RWPE1 (cell line): ENCODE data around the gene POR.
A peak's percentile ranks its signal among the peaks of the same experiment; 100 is the strongest.

Experiments used
- CTCF ChIA-PET: fragments of 350-600 bp; sonication (Branson Sonifier 250); formaldehyde crosslinking; extraction: SDS; loops from one replicate; lab custom pipeline; 2021; lab: Yijun Ruan, JAX
- POLR2A ChIA-PET: fragments of 400-600 bp; formaldehyde crosslinking; extraction: SDS; loops from one replicate; lab custom pipeline; 2020; ENCODE audit warnings: antibody characterized with exemption; ENCODE audit not compliant: low non-redundant PET; lab: Yijun Ruan, JAX
- DNase-seq: peaks from one replicate; pipeline ENCODE4 v3.0.0; 2012; ENCODE audit warnings: low spot score
- H3K27ac ChIP-seq: fragments of 450-650 bp; 2 replicates; pipeline ENCODE4 v1.5.1; 2017
- CTCF ChIP-seq: fragments of 450-650 bp; conservative IDR thresholded peaks from 2 replicates; pipeline ENCODE4 v1.5.1; 2017; ENCODE audit warnings: low read depth, mild to moderate bottlenecking

POR gene

GRCh38 chr7:75979759-75980429 is 64.9 kb downstream of the POR start:
- no peak for TF ChIP-seq CTCF
- ChIA-PET CTCF (no interaction called here), POLR2A (no interaction called here)
- H3K27ac ChIP-seq: peak overlapping the region; percentile 61
- no peak for DNase-seq

GRCh38 chr7:75980430-75981202 is 65.7 kb downstream of the POR start:
- no peak for DNase-seq
- no peak for TF ChIP-seq CTCF
- CTCF ChIA-PET: interaction anchor here (0.6 kb wide), 1 partner anchor 68 kb away, joined by 5 read pairs; no protein-coding TSS in a partner anchor
- peak overlapping the region; percentile 61 for H3K27ac ChIP-seq
- POLR2A ChIA-PET: no interaction called here

GRCh38 chr7:75981203-75981452 is 66.2 kb downstream of the POR start:
- no peak for DNase-seq
- H3K27ac ChIP-seq: peak overlapping the region; percentile 61; the same call in 1 of the 2 replicates
- POLR2A ChIA-PET: no interaction called here
- no peak for TF ChIP-seq CTCF
- CTCF ChIA-PET: interaction anchor here (0.6 kb wide), 1 partner anchor 69 kb away, joined by 5 read pairs; no protein-coding TSS in a partner anchor

GRCh38 chr7:75981453-75982305 is 66.7 kb downstream of the POR start:
- no peak for TF ChIP-seq CTCF
- POLR2A ChIA-PET: no interaction called here
- no peak for DNase-seq
- CTCF ChIA-PET: no interaction called here
- H3K27ac ChIP-seq: peak overlapping the region; percentile 61

GRCh38 chr7:75982306-75983064 is 67.5 kb downstream of the POR start:
- H3K27ac ChIP-seq: peak overlapping the region; percentile 61
- ChIA-PET CTCF (no interaction called here), POLR2A (no interaction called here)
- no peak for DNase-seq
- TF ChIP-seq CTCF: no peak
